WERI-Rb-1 (cell line): ENCODE results near the gene NKAIN1.
"Not testable (repeated sequence)": the region's sequence is repeated elsewhere in the genome, so short reads cannot be mapped to it uniquely, and the experiment has no call there.

ENCODE experiments used
- DNase-seq: peaks from one replicate; pipeline ENCODE4 v3.0.0-alpha.2; 2020
- H3K27ac ChIP-seq: fragments of 250-450 bp; sonication (Bioruptor Pico); 2 replicates; pipeline ENCODE4 v1.5.1; 2020; ENCODE audit warnings: mild to moderate bottlenecking, moderate library complexity
- H3K27me3 ChIP-seq: fragments of 250-450 bp; sonication (Bioruptor Pico); 2 replicates; pipeline ENCODE4 v1.5.1; 2021; ENCODE audit warnings: mild to moderate bottlenecking, low read depth, moderate library complexity; ENCODE audit not compliant: insufficient read depth, severe bottlenecking
- H3K36me3 ChIP-seq: fragments of 250-450 bp; sonication (Bioruptor Pico); 2 replicates; pipeline ENCODE4 v1.5.1; 2020; ENCODE audit warnings: mild to moderate bottlenecking, moderate library complexity
- H3K4me3 ChIP-seq: 2 replicates; pipeline ENCODE4 v1.5.1; 2011; ENCODE audit warnings: low read depth, mild to moderate bottlenecking, control low read depth, low read length
- H3K9me3 ChIP-seq: fragments of 250-450 bp; sonication (Bioruptor Pico); 2 replicates; pipeline ENCODE4 v1.5.1; 2021; ENCODE audit warnings: mild to moderate bottlenecking, moderate library complexity; ENCODE audit not compliant: severe bottlenecking
- TF ChIP-seq, protein P1 (sequence below): IDR thresholded peaks from 2 replicates; pipeline ENCODE4 v1.5.1; 2011; ENCODE audit warnings: low read depth, mild to moderate bottlenecking, control low read depth, inconsistent platforms, low read length

Gene NKAIN1

DNA sequence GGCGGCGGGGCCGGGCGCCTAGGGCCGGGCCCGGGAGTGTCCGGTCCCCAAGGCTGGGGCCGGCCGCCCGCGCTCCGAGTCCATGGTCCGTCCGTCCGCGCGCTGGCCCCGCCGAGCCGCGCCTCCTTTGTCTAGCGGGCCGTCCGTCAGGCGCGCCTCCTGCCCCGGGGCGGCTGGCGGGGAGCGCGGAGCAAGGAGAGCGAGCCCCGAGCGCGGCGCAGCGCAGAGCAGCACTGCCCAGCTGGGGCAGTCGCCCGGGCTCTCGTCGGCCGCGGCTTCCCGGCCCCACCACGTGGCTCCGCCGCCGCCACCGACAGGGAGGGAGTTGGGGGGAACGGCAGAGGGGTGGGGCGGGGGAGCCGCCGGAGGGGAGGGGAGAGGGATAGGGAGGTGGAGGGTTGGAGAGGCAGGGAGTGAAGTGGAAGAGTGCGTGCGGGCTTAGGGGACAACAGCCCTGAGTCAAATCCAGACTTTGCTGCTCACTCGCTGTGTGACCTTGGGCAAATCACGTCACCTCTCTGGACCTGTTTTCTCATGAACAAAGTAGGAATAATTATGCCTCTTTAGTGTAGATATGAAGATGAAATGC lies at the start of gene NKAIN1:
Gene NKAIN1 (minus strand): TSS at position 235 of the 589 bp plus-strand sequence. CDS start 340 bp downstream, outside the sequence.
- Histone ChIP-seq H3K4me3 (peak within 1 kb of the TSS; percentile 49), H3K36me3 (no peaks in the 10 kb centered on the region), H3K9me3 (no peaks in the 10 kb centered on the region), H3K27ac (peak within 1 kb of the TSS; percentile 59), H3K27me3 (no peaks in the 10 kb centered on the region)
- peak; percentile 69 for DNase-seq
- TF ChIP-seq, protein P1, sequence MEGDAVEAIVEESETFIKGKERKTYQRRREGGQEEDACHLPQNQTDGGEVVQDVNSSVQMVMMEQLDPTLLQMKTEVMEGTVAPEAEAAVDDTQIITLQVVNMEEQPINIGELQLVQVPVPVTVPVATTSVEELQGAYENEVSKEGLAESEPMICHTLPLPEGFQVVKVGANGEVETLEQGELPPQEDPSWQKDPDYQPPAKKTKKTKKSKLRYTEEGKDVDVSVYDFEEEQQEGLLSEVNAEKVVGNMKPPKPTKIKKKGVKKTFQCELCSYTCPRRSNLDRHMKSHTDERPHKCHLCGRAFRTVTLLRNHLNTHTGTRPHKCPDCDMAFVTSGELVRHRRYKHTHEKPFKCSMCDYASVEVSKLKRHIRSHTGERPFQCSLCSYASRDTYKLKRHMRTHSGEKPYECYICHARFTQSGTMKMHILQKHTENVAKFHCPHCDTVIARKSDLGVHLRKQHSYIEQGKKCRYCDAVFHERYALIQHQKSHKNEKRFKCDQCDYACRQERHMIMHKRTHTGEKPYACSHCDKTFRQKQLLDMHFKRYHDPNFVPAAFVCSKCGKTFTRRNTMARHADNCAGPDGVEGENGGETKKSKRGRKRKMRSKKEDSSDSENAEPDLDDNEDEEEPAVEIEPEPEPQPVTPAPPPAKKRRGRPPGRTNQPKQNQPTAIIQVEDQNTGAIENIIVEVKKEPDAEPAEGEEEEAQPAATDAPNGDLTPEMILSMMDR: no peak

DNA sequence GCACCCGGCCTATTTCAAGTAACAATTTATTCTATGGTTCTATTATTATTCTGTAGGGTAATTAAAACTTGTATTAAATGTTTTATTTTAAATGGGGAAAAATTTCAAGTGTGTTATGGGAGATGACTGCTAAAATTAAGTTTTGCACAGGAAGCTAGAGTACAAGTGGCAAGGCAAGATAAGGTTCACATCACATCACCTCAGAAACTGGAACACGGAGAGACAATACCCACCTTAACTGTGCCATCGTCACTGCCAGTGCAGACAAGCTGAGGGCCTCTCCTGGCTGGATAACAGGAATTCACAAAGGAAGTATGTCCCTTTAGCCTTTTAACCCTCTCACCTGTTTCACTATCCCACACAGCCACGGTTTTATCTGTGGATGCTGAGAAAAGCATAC lies 49.3 kb upstream of the NKAIN1 start:
- Histone ChIP-seq H3K9me3 (no peaks in the 10 kb centered on the region), H3K27ac (no peak overlapping the region), H3K36me3 (peaks cover 96% of the 10 kb centered on the region), H3K27me3 (no peaks in the 10 kb centered on the region), H3K4me3 (no peak overlapping the region)
- no peak for DNase-seq
- TF ChIP-seq, protein P1: no peak

DNA sequence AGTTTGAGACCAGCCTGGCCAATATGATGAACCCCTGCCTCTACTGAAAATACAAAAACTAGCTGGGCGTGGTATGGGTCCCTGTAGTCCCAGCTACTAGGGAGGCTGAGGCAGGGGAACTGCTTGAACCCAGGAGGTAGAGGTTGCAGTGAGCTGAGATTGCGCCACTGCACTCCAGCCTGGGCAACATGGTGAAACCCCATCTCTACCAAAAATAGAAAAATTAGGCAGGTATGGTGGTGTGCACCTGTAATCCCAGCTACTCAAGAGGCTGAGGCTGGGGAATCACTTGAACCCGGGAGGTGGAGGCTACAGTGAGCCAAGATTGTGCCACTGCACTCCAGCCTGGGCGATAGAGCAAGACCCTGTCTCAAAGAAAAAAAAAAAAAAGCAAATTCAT lies 48.1 kb upstream of the NKAIN1 start:
- H3K36me3 ChIP-seq: peaks cover 96% of the 10 kb centered on the region

DNA sequence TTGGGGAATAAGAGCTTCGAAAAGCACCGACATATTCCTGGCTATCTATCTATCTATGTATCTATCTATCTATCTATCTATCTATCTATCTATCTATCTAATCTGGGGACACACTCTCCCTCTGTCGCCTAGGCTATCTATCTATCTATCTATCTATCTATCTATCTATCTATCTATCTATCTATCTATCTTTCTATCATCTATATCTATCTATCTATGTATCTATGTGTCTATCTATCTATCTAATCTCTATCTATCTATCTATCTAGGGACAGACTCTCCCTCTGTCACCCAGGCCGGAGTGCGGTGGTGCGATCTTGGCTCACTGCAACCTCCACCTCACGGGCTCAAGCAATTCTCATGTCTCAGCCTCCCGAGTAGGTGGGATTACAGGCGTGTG lies 42.7 kb upstream of the NKAIN1 start:
- not testable (repeated sequence) for DNase-seq, H3K4me3 ChIP-seq, H3K9me3 ChIP-seq, H3K27ac ChIP-seq, H3K27me3 ChIP-seq
- peaks cover 89% of the 10 kb centered on the region for H3K36me3 ChIP-seq

More for the DNA sequence above, 48.1 kb upstream of the NKAIN1 start:
- not testable (repeated sequence) for H3K27ac ChIP-seq, DNase-seq, H3K9me3 ChIP-seq, H3K27me3 ChIP-seq, H3K4me3 ChIP-seq

DNA sequence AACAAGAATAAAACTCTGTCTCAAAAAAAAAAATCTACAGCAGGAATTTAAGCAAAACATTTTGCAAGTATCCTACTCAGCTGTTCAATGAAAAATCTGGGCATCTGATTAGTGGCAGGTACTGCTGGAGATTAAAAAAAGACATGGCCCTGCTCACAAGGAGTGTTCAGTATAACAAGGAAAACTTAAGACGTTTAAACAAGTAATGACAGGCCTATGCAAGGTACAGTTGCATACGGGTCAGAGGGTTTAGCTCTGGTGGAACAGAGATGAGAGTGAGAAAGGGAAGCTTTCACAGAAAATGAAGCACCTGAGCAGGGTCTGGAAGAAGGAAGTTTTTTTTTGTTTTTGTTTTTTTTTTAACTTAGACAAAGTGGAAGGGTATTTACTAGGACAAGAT lies 33.9 kb upstream of the NKAIN1 start:
- Histone ChIP-seq H3K36me3 (peaks cover 72% of the 10 kb centered on the region), H3K4me3 (no peak overlapping the region), H3K27ac (peak overlapping the region; percentile 74), H3K27me3 (no peaks in the 10 kb centered on the region), H3K9me3 (no peaks in the 10 kb centered on the region)
- TF ChIP-seq, protein P1: no peak
- DNase-seq: no peak

DNA sequence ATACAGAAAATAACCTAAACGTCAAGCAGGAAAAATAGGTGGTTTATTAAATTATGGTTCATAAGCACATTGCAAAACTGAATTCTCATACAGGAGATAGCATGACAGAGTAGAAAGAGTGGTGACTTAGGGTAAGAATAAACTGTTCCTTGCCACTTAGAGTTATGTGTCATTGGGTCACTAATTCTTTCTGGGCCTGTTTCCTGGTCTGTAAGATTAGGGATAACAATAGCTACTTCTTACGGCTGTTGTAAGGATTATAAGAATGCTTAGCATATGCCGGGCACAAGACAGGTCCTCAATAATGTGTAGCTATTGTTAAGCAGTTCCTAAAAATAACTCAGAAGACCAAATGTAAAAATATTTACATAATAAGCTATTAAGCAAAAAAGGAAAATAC lies 32.7 kb upstream of the NKAIN1 start:
- H3K36me3 ChIP-seq: peaks cover 70% of the 10 kb centered on the region

More for the DNA sequence above, 32.7 kb upstream of the NKAIN1 start:
- TF ChIP-seq, protein P1: no peak
- Histone ChIP-seq H3K9me3 (no peaks in the 10 kb centered on the region), H3K27me3 (no peaks in the 10 kb centered on the region), H3K27ac (peak overlapping the region; percentile 74), H3K4me3 (no peak overlapping the region)
- DNase-seq: no peak
